Measurements from ENCODE around the gene COQ9.

Gene COQ9

DNA sequence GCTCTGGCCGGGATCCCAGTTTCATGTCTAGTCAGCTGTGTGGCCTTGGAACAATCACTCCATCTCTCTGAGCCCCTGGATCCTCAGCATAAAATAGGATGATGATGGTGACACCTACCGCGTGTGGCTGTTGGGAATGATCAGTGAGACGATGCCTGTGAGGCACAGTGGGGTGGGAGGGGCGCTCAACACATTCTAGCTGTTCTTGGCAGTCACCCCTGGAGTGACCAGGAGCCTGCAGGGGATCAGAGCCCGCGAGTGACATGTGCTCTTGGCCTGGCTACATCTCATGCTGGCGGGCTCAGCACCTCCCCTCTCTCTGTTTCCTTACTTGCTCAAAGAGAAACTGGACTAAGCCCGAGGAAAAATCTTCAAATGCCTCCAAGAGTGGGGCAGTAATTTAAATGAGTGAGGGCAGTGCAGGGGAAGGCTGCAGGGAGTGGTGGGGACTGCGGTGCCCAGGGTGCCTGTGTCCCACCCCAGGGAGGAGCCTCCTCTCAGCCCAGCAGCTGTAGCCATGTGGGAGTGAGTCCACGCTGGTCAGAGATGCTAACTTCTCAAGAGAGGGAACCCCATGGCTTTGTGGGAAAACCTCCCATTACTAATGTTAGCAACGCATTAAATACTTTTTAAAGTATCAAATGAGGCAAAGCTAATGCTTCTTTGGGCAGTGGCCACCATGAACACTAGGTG lies 62.1 kb downstream of the COQ9 start:
- no peak for DNase-seq (ENCODE audit: low read depth in 1 of 2, low spot score in 1 of 2)

DNA sequence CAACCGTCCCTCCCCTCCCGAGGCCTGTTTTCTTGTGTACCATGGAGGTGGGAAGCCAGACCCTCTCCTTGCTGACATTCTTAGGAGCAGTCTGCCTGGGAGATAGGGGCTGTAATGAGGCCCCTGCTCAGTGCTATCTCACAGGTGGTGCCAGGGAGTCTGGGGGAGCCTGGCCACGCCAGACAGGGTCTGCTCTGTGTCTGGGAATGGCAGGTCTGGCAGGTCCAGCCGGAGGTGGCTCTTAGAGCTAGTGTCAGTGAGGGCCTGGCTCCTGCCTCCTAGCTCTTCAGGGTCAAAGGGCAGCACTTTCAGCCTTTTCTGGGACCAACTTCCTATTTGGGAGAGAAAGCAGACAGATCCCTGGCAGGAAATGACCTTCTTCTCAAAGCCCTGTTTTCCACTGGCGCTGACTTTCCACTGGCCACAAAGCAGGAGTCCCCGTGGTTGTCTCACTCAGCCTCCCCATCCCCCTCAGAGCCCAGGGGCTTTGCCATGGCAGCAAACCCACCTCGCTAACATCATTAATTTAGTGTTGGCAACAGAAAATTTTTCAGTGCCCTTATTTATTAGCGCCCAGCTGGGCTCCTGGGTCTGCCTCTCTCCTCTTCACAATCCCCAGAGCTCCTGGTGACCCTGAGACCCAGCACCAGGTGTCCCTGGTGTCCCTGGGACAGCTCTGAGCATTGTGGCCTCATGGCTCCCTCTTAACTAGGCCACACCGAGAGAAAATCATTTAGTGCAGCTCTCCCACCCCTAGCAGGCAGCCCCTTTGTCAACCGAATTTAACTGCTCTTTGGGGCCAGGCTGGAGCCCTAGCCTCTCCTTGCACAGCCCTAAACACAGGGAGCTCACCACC lies 63.0 kb downstream of the COQ9 start:
- DNase-seq (ENCODE audit: low read depth in 1 of 2, low spot score in 1 of 2), result no peak

Measured in stimulated activated CD4-positive, alpha-beta T cell treated with anti-CD3 and anti-CD28 coated beads, Interleukin-15, amount 100 ng/mL, for 1 hour (primary cell).